Ishikawa (cell line): ENCODE data around the gene LDAH.

Experiments
- CEBPB ChIP-seq: IDR thresholded peaks from 2 replicates; pipeline ENCODE4 v1.6.1; 2012
- CREB1 ChIP-seq: IDR thresholded peaks from 2 replicates; pipeline ENCODE4 v1.6.1; 2012; ENCODE audit warnings: low read depth
- EGR1 ChIP-seq: IDR thresholded peaks from 2 replicates; pipeline ENCODE4 v1.6.1; 2012
- EP300 ChIP-seq: IDR thresholded peaks from 2 replicates; pipeline ENCODE4 v1.6.1; 2012; ENCODE audit warnings: borderline replicate concordance
- FOXM1 ChIP-seq: IDR thresholded peaks from 2 replicates; pipeline ENCODE4 v1.6.1; 2012; ENCODE audit warnings: low read depth, borderline replicate concordance
- RAD21 ChIP-seq: IDR thresholded peaks from 2 replicates; pipeline ENCODE4 v1.6.1; 2012; ENCODE audit warnings: low read depth
- REST ChIP-seq: IDR thresholded peaks from 2 replicates; pipeline ENCODE4 v1.6.1; 2012; ENCODE audit warnings: low read depth, mild to moderate bottlenecking
- TAF1 ChIP-seq: IDR thresholded peaks from 2 replicates; pipeline ENCODE4 v1.6.1; 2012; ENCODE audit warnings: low read depth, mild to moderate bottlenecking
- TCF12 ChIP-seq: IDR thresholded peaks from 2 replicates; pipeline ENCODE4 v1.6.1; 2012; ENCODE audit warnings: low read depth
- YY1 ChIP-seq: IDR thresholded peaks from 2 replicates; pipeline ENCODE4 v1.6.1; 2012; ENCODE audit warnings: low read depth

- TF ChIP-seq TCF12, result no peak
- no peak for TF ChIP-seq REST
- TF ChIP-seq YY1, result no peak
- no peak for TF ChIP-seq CEBPB
- TF ChIP-seq RAD21, result no peak
- no peak for TF ChIP-seq EP300
- no peak for TF ChIP-seq FOXM1
- no peak for TF ChIP-seq EGR1
- no peak for TF ChIP-seq CREB1
- TF ChIP-seq TAF1, result no peak
These were observed 153.2 kb downstream of the LDAH start for GRCh38 chr2:20669562-20670314.
